Testis (tissue), 2 donors: ENCODE results near the gene NME8.

ENCODE experiments used
- CTCF ChIP-seq, 3 experiments: fragments of 450-650 bp in 2 of 3; fragments of 200-600 bp in 1 of 3; sonication (generic) in 1 of 3; IDR thresholded peaks; one replicate each; pipeline ENCODE4 v1.5.1; 2016 to 2019; ENCODE audit warnings: antibody characterized with exemption in 3 of 3, mild to moderate bottlenecking in 2 of 3, moderate library complexity in 1 of 3
- POLR2A ChIP-seq: fragments of 450-650 bp; IDR thresholded peaks from one replicate; pipeline ENCODE4 v1.6.1; 2017; ENCODE audit warnings: antibody characterized with exemption, mild to moderate bottlenecking, moderate library complexity

DNA sequence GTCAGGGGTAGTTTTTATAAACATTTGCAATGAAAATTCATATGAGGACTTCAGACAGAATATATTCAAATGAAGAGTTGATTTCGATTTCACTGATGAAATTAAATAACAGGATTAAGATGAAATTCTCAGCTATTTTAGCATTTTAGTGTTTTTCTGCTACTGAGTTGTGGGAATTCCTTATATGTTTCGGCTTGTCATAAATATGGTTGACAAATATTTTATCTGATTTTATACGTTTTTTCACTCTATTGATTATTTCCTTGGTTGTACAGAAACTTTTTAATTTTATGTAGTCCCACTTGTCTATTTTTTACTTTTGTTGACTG is 14.6 kb upstream of the NME8 start:
- no peak for TF ChIP-seq CTCF (IDR thresholded peaks at IDR 0.05)
- TF ChIP-seq POLR2A: no peak
